ENCODE results near the gene KATNAL2. TPM values are rescaled to one million over a fixed set of nuclear protein-coding genes. Genes with fewer than 3 reads are reported as not detected.

KATNAL2 gene
- total RNA-seq, 1 donor from 2014 or later: 6.3 TPM

DNA sequence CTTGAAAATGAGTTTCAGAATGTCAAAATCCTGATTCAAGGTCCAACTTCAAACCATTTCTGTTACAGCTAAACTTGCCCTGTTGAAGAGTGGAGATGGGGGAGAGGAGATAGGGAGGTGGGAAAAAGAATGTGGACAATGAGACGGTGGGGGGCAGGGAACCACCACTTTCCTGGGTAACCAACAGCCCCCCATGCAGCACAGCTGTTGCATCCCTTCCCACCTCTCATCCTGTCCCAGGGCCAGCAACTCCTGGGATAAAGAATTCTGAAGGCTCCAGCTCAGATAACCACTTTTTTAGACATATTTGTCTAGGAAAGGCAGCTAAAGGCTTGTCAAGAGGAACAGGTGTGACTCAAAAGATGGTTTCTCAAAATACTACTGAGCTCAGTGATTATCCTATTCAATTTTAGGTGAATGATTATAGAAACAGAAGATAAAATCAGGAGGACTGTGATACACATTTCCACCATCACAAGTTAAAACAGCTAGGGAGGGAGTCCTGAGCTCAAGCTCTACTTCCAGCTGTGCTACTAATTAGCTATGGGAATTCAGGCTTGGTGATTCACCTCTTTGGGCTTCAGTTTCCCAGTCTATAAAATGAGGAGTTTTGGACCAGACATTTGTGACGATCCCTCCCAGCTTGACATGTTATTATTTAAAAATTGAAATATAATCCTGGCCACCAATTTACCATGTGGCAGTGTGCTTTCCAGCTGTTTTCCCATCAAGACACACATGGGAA is 196.6 kb downstream of the KATNAL2 start:
- no peak for DNase-seq

DNA sequence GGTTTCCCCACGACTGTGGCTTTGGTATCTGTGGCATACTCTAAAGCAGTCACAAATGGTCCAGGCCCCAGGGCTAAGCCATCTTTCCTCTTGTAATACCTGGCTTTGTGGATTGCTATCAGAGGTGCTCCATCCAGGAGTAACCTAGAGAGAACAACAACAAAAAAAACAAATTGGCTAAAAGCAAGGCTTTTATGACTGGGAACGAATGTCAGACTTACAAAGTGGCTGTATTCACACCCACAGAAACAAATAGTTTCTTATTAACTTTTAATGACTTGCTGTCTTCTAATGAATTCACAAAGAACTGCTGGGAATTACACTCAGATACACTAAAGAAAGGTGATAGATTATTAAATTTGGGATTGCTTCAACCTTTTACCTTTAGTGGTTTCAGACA is 197.8 kb downstream of the KATNAL2 start:
- DNase-seq: no peak

GRCh38 chr18:47118981-47119380 is 201.6 kb downstream of the KATNAL2 start:
- DNase-seq: no peak

DNA sequence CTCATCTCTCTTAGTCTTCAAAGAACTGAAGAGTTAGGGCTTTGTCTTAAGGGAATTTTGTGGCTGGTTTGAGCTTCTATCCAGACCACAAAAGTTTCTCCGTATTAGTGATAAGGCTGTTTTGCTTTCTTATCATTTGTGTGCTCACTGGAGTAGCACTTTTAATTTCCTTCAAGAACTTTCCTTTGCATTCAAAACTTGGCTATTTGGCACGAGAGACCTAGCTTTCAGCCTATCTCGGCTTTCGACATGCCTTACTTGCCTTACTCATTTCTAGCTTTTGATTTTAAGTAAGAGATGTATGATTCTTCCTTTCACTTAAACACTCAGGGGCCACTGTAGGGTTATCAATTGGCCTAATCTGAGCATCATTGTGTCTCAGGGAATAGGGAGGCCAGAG is 203.0 kb downstream of the KATNAL2 start:
- no peak for DNase-seq

- DNase-seq: no peak
Measured at GRCh38 chr18:47121146-47121545, 203.7 kb downstream of the KATNAL2 start.

- no peak for DNase-seq
Measured at GRCh38 chr18:47141289-47141688, 223.9 kb downstream of the KATNAL2 start.

DNA sequence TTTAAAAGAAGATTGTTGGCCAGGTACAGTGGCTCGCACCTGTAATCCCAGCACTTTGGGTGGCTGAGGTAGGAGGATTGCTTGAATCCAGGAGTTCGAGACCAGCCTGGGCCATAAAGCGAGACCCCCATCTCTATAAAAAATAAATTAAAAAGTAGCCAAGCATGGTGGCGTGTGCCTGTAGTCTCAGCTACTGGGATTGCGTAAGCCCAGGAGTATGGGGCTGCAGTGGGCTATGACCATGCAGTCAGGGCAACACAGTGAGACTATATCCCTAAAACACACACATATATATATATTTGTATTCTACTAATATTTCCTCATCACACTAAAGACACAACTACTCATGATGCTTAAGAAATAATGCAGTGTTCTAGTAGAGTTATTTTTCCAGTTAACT is 225.8 kb downstream of the KATNAL2 start:
- no peak for DNase-seq

- DNase-seq: no peak
Measured at GRCh38 chr18:47143899-47144485, 226.6 kb downstream of the KATNAL2 start.

GRCh38 chr18:47146206-47146605 is 228.8 kb downstream of the KATNAL2 start:
- DNase-seq: no peak

GRCh38 chr18:47149457-47150028 is 232.1 kb downstream of the KATNAL2 start:
- DNase-seq: no peak

- peak; percentile 80 for DNase-seq
Measured at GRCh38 chr18:47150029-47150823, 232.8 kb downstream of the KATNAL2 start, which contains the start of gene HDHD2. Gene HDHD2, minus strand, starts transcription at chr18:47150500. Its CDS starts 14,061 bp downstream, at chr18:47136439.

GRCh38 chr18:47150824-47151366 is 233.5 kb downstream of the KATNAL2 start:
- DNase-seq: no peak

GRCh38 chr18:47151439-47151838 is 234.0 kb downstream of the KATNAL2 start:
- no peak for DNase-seq

Small RNA genes lying within 50 kb of the gene (small RNA-seq; reads per million reads assigned to genes)
- not detected for gene AC012254.4 (ENCODE audit: low replicate concordance)

Other genes with a start within 250 kb of the KATNAL2 start
- 0.59 TPM for gene ST8SIA5, start 160.5 kb upstream of the KATNAL2 start, total RNA-seq
- 37.0 TPM for gene PIAS2, start 95 bp upstream of the KATNAL2 start, total RNA-seq
- not detected for gene ELOA2, start 118.0 kb downstream of the KATNAL2 start, total RNA-seq
- 25.4 TPM for gene HDHD2, start 232.9 kb downstream of the KATNAL2 start, total RNA-seq

All from skin of body (tissue), 3 donors.